Measurements from ENCODE around the gene C1orf159.

C1orf159 gene

DNA sequence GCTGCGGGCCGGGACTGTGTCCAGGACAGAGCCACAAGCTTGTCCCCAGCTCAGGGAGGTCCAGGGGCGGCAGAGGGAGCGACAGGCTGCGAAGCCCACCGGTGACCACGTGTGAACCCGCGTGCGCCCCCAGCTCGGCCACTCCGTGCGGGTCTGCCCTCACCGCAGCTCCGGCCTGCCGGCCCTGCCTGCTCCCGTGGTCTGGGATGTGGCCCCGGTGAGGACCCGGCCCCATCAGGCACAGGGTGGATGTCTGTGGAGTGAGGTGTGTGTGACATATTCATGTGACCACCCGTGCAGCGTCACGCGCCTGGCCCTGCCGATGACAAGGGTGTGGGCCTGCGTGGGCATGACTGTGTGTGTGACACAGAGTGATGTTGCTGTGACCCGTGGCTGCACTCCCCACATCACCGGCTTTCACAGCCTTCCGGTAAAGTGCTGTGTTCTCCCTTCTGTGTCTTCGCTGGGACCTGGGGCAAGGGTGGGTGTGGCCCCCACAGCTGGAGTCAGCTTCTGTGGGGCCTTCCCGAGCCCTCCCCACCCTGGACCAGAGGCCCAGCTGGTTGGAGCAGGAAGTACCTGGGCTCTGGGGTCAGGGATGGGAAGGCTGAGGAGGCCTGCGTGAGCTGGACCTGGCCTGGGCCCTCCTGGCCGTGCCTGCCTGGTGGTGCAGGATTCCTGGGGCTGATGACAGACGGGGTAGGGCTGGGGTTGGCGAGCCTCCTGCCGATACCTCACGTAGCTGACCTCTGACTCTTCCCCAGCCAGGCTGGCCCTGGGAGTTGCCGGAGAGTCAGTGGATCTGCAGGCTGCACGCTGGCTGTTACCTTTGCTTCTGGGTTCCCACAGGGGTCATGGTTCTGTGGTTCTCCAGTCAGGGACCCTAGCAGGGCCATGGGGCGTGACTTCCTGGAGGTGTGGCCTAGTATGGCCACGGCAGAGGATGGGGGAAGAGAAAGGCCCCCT lies 45.9 kb downstream of the C1orf159 start:
- in situ Hi-C loops (cut with HindIII; ENCODE audit: low sequenced_read_pairs), result loop anchor here (5.0 kb wide), 1 partner anchor 68 kb away; the partner anchor contains the start of gene HES4

DNA sequence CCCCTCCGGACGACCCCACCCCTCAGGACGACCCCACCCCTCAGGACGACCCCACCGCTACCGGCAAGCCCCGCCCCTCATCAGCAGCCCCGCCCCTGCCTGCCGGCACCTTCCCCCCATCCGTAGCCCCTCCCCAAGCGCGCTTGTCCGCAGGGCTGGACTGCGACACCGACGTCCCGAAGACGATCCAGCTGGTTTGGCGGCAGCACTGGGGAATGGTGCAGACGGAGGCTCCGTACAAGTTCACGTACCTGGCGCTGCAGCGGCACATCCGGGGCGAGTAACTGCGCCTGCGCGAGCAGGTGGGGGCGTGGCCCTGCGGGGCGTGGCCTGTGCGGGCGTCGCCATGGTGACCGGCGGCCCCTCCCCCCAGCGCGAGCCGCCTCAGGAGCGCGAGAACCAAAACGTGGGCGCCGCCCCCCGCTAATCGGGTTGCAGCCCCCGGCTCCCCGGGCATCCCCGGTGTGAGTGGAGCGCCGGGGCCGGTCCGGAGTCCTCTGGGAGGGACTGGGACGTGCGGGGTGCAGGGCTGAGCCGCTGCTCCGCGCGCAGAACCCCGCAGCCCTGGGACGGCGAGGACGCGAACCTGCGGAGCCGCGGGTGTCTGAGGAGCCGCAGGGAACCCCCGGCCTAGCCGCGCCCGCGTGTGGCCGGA lies 46.7 kb downstream of the C1orf159 start:
- in situ Hi-C loops (cut with HindIII; ENCODE audit: low sequenced_read_pairs), result loop anchor here (5.0 kb wide), 1 partner anchor 67 kb away; the partner anchor contains the start of gene HES4

DNA sequence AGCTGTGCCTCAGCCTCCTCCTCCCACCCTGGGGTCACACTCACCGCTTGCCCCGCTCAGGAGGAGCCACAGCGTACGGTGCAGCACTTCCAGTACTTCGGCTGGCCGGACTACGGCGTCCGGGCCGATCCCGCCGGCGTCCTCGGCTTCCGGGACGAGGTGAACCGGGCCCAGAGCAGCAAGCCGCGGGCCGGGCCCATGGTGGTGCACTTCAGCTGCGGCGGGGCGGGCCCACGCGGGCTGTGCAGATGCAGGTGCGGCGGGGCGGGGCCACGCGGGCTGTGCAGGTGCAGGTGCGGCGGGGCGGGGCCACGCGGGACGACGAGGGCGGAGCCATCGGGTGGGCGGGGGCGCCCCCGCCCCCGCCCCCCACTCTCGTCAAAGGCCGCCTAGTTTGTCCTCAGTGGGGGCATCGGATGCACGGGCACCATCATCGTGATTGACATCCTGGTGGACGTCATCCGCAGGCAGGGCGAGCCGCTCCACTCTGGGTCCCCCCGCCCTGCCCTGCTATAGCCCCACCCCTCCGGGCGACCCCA lies 47.3 kb downstream of the C1orf159 start:
- in situ Hi-C loops (cut with HindIII; ENCODE audit: low sequenced_read_pairs), result loop anchor here (5.0 kb wide), 1 partner anchor 66 kb away; the partner anchor contains the start of gene HES4

DNA sequence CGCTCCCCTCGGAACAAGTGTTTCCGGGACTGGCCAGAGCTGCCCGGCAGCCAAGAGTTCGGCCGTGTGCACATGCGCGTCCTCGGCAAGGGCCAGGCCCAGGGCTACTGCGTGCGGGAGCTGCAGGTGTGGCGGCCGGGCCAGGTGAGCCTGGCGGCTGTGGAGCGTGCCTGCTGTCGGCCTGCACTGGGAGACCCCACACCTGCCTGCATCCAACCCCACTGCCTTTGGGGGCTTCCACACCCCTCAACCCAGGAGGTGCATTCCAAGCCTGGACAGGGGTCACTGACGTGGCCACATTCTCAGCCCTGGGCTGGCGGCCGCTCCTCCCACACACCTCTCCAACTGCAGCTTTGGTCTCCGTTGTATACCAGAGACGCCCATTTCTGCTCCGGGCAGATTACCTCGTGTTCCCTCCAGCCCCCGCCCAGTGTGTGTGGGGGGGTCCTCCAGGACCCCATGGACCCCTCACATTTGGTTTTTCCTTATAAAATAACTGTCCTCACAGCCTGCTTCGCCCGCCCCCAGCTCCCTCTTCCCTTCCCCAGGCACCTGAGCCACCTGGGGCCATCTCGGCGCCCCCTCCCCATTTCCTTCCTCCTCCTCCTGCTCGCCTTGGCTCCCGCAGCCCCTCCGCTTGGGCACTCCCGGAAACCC lies 47.9 kb downstream of the C1orf159 start:
- in situ Hi-C loops (cut with HindIII; ENCODE audit: low sequenced_read_pairs), result loop anchor here (5.0 kb wide), 1 partner anchor 66 kb away; the partner anchor contains the start of gene HES4

DNA sequence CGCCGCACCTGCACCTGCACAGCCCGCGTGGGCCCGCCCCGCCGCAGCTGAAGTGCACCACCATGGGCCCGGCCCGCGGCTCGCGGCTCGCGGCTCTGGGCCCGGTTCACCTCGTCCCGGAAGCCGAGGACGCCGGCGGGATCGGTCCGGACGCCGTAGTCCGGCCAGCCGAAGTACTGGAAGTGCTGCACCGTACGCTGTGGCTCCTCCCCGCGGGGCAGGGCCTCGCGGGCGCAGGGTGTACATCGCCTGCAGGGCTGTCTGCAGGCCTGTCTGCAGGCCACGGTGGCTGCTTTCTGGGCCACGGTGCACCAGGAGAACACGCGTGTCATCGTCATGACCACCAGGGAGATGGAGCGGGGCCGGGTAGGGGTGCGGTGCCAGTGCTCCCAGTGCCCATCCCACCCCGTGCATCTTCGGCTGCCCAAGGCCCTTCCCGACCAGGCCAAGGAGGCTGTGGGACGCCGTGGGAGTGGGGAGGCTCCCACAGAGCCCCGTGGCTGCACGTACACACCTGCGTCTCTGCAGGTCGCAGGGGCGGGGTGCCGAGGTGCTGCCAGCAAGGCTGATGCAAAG lies 48.5 kb downstream of the C1orf159 start:
- in situ Hi-C loops (cut with HindIII; ENCODE audit: low sequenced_read_pairs), result loop anchor here (5.0 kb wide), 1 partner anchor 65 kb away; the partner anchor contains the start of gene HES4

DNA sequence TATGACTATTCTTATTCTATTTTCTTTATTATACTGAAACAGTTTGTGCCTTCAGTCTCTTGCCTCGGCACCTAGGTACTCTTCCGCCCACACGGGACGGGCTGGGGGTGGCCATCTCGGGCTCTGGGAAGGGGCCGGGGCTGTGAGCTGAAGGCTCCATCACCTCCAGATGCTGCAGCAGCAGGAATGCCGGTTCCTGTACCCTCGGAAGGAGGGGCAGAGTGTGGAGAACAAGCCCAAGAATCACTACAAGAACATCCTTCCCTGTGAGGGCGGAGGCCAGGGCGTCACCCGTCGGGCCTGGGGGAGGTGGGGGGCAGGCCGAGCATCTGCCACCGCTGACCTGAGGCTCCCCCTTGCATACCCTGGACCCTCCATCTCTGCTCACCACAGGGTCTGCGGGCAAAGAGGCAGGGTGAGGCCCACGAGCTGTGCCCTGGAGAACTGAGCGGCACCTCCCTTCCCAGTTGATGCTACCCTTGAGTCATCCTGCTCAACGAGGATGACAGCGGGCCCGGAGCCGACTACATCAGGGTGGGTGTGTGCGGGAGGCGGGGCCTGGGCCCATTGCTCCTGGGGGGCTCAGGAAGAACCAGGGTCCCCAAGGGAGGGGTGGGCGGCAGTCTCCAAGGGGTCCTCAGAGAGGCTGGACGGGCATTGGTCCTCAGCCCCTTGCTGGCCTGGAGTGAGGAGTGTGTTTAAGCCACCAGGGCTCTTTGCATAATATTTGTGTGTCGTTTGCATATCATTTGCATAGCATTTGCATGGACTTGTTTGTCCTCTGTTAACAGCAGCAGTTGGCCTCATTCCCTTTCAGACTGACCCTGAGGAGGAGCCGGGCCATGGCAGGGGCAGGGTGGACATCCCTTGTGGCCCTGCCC lies 49.2 kb downstream of the C1orf159 start:
- in situ Hi-C loops (cut with HindIII; ENCODE audit: low sequenced_read_pairs), result loop anchor here (5.0 kb wide), 1 partner anchor 64 kb away; the partner anchor contains the start of gene HES4

DNA sequence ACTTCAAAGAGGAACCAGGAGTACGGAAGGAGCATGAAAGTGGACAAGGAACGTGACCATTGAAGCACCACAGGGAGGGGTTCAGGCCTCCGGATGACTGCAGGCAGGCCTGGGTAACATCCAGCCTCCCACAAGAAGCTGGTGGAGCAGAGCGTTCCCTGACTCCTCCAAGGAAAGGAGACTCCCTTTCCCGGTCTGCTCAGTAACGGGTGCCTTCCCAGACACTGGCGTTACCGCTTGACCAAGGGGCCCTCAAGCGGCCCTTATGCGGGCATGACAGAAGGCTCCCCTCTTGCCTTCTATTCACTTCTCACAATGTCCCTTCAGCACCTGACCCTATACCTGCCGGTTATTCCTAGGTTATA lies 50.0 kb downstream of the C1orf159 start:
- in situ Hi-C loops (cut with HindIII; ENCODE audit: low sequenced_read_pairs), result loop anchor here (5.0 kb wide), 1 partner anchor 64 kb away; the partner anchor contains the start of gene HES4

DNA sequence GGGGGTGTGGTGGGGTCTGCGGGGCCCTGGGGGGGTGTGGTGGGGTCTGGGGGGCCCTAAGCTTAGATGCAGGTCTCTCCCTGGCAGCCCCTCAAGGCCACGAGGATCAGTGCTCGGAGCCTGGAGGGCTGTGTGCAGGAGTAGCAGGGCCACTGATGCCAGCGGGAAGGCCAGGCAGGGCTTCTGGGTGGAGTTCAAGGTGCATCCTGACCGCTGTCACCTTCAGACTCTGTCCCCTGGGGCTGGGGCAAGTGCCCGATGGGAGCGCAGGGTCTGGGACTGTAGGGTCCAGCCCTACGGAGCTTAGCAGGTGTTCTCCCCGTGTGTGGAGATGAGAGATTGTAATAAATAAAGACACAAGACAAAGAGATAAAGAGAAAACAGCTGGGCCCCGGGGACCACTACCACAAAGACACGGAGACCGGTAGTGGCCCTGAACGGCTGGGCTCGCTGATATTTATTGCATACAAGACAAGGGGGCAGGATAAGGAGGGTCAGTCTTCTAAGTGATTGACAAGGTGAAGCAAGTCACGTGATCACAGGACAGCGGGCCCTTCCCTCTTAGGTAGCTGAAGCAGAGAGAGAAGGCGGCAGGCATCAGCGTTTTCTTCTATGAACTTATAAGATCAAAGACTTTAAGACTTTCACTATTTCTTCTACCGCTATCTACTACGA lies 50.5 kb downstream of the C1orf159 start:
- in situ Hi-C loops (cut with HindIII; ENCODE audit: low sequenced_read_pairs), result loop anchor here (5.0 kb wide), 1 partner anchor 63 kb away; the partner anchor contains the start of gene HES4

DNA sequence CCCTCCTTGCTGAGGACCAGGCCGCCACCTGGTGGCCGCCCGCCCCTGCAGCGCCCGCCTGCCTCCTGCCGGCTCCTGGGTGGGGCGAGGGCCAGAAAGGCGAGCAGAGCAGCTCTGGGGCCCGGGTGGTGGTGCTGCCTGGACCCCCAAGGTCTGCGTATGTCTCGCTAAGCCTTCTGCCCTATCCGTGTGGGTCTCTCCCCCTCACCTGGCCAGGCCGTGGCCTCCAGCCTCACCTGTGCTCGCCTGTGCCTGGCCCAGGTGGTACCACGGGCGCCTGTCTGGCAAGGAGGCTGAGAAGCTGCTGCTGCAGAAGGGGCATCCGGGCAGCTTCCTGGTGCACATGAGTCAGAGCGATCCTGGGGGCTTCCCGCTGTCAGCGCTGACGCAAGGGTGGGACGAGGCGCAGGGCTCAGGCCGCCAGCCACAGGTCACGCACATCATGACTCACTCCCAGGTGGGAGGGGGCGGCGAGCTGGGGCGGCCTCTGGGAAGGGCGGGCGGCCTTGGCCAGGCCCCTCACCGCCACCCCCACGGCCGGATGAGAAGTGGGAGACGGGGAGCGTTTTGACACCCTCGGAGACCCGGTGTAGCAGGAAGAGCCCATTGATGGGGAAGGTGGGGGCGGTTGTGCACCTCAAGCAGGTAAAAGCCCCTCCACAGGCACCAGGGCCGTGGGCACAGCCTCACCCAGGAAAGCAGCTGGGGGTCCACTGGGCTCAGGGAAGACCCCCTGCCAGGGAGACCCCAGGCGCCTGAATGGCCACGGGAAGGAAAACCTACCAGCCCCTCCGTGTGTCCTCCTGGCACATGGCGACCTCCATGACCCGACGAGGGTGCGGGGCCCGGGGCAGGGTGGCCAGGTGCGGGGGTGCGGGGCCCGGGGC lies 51.7 kb downstream of the C1orf159 start:
- in situ Hi-C loops (cut with HindIII; ENCODE audit: low sequenced_read_pairs), result no loop called here

DNA sequence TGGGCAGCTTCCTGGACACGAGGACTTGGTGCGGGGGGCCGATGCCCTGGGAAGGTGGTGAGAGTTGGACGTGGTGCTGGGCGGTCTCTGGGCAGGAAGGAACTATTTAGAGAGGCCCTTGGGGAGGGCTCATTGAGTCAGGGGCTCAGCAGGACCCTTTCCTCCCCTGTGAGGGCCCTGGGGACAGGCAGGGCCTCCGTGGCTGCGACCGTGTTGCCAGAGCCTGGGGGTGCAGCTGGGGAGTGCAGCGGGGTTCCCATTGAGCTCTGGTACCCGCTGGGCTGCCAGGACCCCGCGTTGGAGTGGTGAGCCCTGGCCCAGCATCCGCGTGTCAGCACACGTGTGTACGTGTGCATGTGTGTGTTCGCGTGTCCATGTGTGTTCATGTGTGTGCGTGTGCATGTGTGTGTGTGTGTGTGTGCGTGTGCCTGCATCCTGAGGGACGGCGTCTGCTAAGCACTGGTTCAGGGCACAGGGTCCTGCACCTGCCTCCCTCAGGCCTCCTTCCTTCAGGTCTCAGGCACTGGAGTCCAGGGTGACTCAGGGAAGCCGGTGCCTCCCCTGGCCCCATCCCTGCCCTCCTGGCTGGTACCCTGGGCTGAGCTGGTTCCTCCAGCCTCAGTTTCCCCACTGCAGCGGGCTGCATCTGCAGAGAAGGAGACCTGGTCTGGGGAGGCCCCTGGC lies 52.5 kb downstream of the C1orf159 start:
- in situ Hi-C loops (cut with HindIII; ENCODE audit: low sequenced_read_pairs), result no loop called here

DNA sequence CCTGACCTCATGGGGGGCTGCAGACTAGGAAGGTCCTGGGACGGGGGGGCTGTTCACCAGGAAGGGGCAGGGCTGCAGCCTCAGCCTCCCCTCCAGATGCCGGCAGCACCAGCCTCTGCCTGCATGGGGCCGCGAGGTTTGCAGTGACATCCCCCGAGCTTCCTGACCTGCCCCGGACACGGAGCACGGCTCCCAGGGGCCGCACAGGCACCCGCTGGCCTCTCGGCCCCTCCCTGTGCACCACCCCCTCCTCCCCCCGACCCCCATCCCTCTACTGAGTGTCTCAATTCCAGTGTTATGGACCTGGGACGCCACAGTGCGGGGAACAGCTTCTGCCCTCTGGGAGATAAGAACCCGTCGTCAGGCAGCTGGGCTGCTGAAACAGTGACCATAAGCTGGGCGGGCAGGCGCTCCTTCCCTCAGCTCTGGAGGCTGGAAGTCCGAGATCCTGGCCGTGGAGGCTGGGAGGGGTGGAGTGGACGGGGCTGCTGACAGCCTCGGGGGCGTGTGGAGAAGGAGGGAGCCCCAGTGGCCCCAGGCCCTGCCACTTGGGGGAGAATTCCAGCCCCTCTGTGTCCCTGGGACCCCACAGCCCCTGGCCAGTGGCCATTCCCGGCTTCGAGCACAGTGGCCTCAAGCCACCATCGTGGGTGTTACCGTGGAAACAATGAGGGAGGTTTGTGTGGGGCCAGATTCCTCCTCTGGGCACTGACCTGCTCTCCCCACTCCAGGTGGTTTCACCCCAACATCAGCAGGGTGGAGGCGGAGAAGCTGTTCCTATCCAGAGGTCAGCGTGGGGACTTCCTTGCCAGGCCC lies 53.3 kb downstream of the C1orf159 start:
- in situ Hi-C loops (cut with HindIII; ENCODE audit: low sequenced_read_pairs), result no loop called here

DNA sequence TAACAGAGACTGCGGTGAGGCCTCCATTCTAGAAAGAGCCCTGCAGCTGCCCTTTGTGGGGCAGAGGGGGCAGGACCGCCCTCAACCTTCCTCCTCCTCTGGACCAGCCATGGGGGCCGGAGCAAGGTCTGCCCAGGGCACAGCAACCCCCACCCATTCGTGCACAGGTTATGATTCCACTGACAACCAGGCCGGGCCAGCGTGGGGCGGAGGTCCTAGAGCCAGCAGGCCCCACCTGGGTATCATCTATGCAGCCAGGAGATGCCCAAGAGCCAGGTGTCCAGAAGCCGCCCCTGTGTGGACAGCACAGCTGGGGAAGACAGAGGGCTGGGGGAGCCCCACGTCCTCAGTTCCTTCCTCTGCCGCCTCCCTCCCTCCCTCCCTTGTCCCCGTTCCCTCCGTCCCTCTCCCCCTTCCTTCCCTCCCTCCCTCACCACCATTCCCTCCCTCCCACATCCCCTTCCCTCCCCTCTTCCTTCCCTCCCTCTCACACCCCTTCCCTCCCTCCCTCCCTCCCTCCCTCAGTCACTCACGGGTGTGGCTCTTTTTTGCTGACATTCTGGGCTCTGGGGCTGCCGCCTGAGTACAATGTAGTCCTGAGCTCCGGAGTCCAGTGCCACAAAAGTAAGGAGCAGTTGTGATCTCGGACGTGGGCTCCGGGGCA lies 54.1 kb downstream of the C1orf159 start:
- in situ Hi-C loops (cut with HindIII; ENCODE audit: low sequenced_read_pairs), result no loop called here

DNA sequence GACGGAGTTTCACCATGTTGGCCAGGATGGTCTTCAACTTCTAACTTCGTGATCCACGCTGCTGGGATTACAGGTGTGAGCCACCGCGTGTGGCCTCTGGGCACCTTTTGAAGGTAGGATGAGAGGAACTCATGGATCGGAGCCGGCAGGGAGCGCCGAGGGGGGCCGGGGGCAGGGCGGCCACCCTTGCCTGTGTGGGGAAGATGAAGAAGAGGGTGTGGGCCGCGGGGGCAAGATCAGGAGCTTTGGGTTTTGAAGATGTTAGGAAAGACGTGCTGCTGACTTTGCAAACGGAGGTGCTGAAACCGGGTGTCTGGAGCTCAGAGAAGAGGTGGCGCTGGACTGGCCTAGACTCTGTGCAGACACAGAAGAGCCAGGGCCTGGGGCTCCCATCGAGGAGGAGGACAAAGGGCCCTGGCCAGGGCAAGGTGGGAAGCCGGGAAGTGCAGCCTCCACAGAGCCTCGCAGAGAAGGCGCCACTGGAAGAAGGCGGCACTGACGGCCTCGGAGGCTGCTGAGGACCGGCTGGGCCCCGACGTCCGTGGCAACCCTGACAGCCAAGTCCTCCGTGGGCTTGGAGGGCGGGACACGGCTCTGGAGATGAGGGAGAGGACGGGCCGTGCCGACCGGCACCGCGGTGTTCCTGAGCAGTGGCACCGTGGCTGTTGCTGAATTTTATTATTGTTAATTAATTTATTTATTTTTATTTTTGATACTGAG lies 55.4 kb downstream of the C1orf159 start:
- in situ Hi-C loops (cut with HindIII; ENCODE audit: low sequenced_read_pairs), result no loop called here

DNA sequence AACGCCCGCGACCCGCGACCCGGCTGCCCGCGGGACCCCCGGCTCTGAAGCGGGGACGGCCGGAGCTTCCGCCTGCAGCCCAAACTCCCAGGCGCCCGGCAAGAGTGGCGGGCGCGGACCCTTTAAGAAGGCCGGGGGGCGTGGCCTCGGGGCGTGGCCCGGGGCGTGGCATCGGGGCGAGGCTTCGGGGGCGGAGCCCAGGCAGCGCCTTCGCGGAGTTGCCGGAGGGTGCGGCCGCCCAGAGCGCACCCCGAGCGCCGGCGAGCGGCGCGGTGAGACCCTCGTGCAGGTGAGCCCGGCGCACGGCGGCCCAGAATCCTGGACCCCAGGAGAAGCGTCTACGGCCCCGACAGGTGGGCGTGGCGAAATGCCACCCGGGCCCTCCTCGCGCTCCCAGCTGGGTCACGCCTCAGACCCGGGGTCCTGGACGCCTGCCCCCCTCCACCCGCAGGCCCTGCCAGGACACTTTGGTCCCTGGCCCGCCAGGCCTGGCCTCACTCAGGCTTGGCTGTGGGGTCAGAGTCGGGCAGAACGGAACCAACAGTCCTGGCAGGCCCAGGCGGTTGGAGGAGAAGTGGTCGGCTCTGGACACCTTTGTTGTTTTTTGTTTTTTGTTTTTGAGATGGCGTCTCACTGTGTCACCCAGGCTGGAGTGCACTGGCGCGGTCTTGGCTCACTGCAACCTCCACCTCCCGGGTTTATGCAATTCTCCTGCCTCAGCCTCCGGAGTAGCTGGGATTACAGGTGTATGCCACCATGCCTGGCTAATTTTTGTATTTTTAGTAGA lies 56.2 kb downstream of the C1orf159 start:
- in situ Hi-C loops (cut with HindIII; ENCODE audit: low sequenced_read_pairs), result no loop called here
